ENCODE results near the gene SLC8A2.

SLC8A2 gene

GRCh38 chr19:47379381-47379938 is 92.2 kb downstream of the SLC8A2 start:
- DNase-seq (ENCODE audit: extremely low read depth, low read depth), result no peak
- TF ChIP-seq CTCF (IDR thresholded peaks at IDR 0.05; ENCODE audit: low read depth, low read length), result no peak

- TF ChIP-seq CTCF (IDR thresholded peaks at IDR 0.05; ENCODE audit: low read depth, low read length), result no peak
- DNase-seq (ENCODE audit: extremely low read depth, low read depth), result no peak
Observed at GRCh38 chr19:47378246-47378645, 93.4 kb downstream of the SLC8A2 start.

All from AG09319 (cell line).